ENCODE data around the gene CCDC92. TPM values are rescaled to one million over a fixed set of nuclear protein-coding genes. Genes with fewer than 3 reads are reported as not detected.

Gene CCDC92
- polyA plus RNA-seq, 1 donor from 2014 or later = 11.3 TPM

GRCh38 chr12:123928897-123929296 lies 43.7 kb downstream of the CCDC92 start:
- no peak overlapping the region for H3K27ac ChIP-seq (ENCODE audit: low read length)

GRCh38 chr12:123928274-123928865 lies 44.3 kb downstream of the CCDC92 start:
- H3K4me3 ChIP-seq (ENCODE audit: low read length) = no peak overlapping the region
- no peaks in the 10 kb centered on the region for H3F3A ChIP-seq (ENCODE audit: insufficient read depth, low read length, poor library complexity, severe bottlenecking)
- TF ChIP-seq RAD21 (conservative IDR thresholded peaks at IDR 0.05) = no peak
- no peak for TF ChIP-seq POLR2AphosphoS5 (IDR thresholded peaks at IDR 0.05)
- TF ChIP-seq CTCF (IDR thresholded peaks at IDR 0.05; ENCODE audit: poor library complexity, severe bottlenecking) = no peak
- TF ChIP-seq EP300 (conservative IDR thresholded peaks at IDR 0.05; ENCODE audit: poor library complexity, severe bottlenecking) = no peak
- TF ChIP-seq SMC3 (conservative IDR thresholded peaks at IDR 0.05; ENCODE audit: poor library complexity) = no peak
- no peak for TF ChIP-seq REST (IDR thresholded peaks at IDR 0.05; ENCODE audit: borderline replicate concordance)
- no peak for TF ChIP-seq MXI1 (conservative IDR thresholded peaks at IDR 0.05; ENCODE audit: poor library complexity, severe bottlenecking)
- no peak for TF ChIP-seq EZH2 (IDR thresholded peaks at IDR 0.05; ENCODE audit: borderline replicate concordance, insufficient read depth, low read length, poor library complexity, severe bottlenecking)
- TF ChIP-seq TAF1 (IDR thresholded peaks at IDR 0.05; ENCODE audit: low read depth) = no peak
- no peak overlapping the region for H3K9ac ChIP-seq (ENCODE audit: low read length)
- no peak overlapping the region for H3K4me2 ChIP-seq (ENCODE audit: low read length)
- peaks cover 5% of the 10 kb centered on the region for H3K36me3 ChIP-seq (ENCODE audit: insufficient read depth, low read length)
- no peaks in the 10 kb centered on the region for H3K79me2 ChIP-seq (replicated peaks; ENCODE audit: insufficient read depth, low read length)
- H3K27ac ChIP-seq (ENCODE audit: low read length) = no peak overlapping the region
- H2AFZ ChIP-seq (ENCODE audit: low read depth, low read length) = no peak overlapping the region
- no peaks in the 10 kb centered on the region for H3K27me3 ChIP-seq (ENCODE audit: insufficient read depth, low read depth, low read length)
- no peaks in the 10 kb centered on the region for H3K9me2 ChIP-seq (ENCODE audit: insufficient read depth, low read length)
- H4K20me1 ChIP-seq (ENCODE audit: insufficient read depth) = no peaks in the 10 kb centered on the region
- H3K9me3 ChIP-seq (ENCODE audit: low read length) = no peaks in the 10 kb centered on the region

More at GRCh38 chr12:123928897-123929296, 43.7 kb downstream of the CCDC92 start:
- Histone ChIP-seq H3K9me3 (ENCODE audit: low read length) (no peaks in the 10 kb centered on the region), H3K4me2 (ENCODE audit: low read length) (no peak overlapping the region), H2AFZ (ENCODE audit: low read depth, low read length) (no peak overlapping the region), H3K79me2 (replicated peaks; ENCODE audit: insufficient read depth, low read length) (no peaks in the 10 kb centered on the region), H3K36me3 (ENCODE audit: insufficient read depth, low read length) (peaks cover 5% of the 10 kb centered on the region), H3K4me3 (ENCODE audit: low read length) (no peak overlapping the region), H3F3A (ENCODE audit: insufficient read depth, low read length, poor library complexity, severe bottlenecking) (no peaks in the 10 kb centered on the region), H3K9me2 (ENCODE audit: insufficient read depth, low read length) (no peaks in the 10 kb centered on the region), H3K27me3 (ENCODE audit: insufficient read depth, low read depth, low read length) (no peaks in the 10 kb centered on the region), H4K20me1 (ENCODE audit: insufficient read depth) (no peaks in the 10 kb centered on the region), H3K9ac (ENCODE audit: low read length) (no peak overlapping the region)
- TF ChIP-seq TAF1 (IDR thresholded peaks at IDR 0.05; ENCODE audit: low read depth) = no peak
